SK-N-MC (cell line): ENCODE measurements around the gene BMP6.

Source experiments
- EZH2 ChIP-seq: fragments of 200-600 bp; sonication (generic); IDR thresholded peaks from one replicate; pipeline ENCODE4 v1.6.1; 2017; ENCODE audit warnings: antibody characterized with exemption
- FOXP2 ChIP-seq: optimal IDR thresholded peaks from 2 replicates; pipeline ENCODE3; 2011; ENCODE audit warnings: mild to moderate bottlenecking, moderate library complexity; ENCODE audit not compliant: insufficient read depth; ENCODE audit errors: extremely low read length, control extremely low read depth
- POLR2AphosphoS5 ChIP-seq: IDR thresholded peaks from 2 replicates; pipeline ENCODE4 v1.6.1; 2012; ENCODE audit warnings: mild to moderate bottlenecking, low read depth, low read length, borderline replicate concordance

GRCh38 chr6:7697432-7697819 is 28.5 kb upstream of the BMP6 start:
- no peak for TF ChIP-seq EZH2
- no peak for TF ChIP-seq POLR2AphosphoS5
- TF ChIP-seq FOXP2: no peak
